Measurements from ENCODE around the gene ADORA2B. TPM values are rescaled to one million over a fixed set of nuclear protein-coding genes. Genes with fewer than 3 reads are reported as not detected.
A peak's percentile ranks its signal among the peaks of the same experiment; 100 is the strongest.
"Not testable (repeated sequence)": the region's sequence is repeated elsewhere in the genome, so short reads cannot be mapped to it uniquely, and the experiment has no call there.

Gene ADORA2B
- total RNA-seq, 2 donors from 2014 or later: 0.30 to 4.7 TPM

DNA sequence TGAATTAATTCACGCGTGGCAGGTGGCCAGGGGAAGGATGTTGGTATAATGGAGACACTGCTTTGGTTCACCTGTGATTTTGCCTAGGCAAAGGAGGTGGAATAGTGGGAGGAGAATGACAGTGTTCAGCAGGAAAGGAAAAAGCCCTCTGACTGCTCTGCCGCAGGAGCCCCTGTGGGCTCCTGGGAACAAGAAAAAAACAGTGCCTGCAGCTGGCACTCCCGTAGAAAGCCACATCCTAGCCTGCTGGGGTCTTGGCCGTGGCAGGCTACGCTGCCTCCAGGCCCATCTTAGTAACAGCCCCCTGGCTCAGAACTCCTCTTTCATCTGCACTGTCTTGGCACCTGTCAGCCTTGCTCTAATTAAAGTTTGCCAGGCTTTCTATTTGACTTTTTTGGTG is 20.6 kb downstream of the ADORA2B start:
- Mint-ChIP-seq H3K9me3 (no peaks in the 10 kb centered on the region), H3K27ac (no peak overlapping the region), H3K36me3 (no peaks in the 10 kb centered on the region)
- no peak for ATAC-seq
- DNase-seq (ENCODE audit: low spot score in 2 of 2): no peak

DNA sequence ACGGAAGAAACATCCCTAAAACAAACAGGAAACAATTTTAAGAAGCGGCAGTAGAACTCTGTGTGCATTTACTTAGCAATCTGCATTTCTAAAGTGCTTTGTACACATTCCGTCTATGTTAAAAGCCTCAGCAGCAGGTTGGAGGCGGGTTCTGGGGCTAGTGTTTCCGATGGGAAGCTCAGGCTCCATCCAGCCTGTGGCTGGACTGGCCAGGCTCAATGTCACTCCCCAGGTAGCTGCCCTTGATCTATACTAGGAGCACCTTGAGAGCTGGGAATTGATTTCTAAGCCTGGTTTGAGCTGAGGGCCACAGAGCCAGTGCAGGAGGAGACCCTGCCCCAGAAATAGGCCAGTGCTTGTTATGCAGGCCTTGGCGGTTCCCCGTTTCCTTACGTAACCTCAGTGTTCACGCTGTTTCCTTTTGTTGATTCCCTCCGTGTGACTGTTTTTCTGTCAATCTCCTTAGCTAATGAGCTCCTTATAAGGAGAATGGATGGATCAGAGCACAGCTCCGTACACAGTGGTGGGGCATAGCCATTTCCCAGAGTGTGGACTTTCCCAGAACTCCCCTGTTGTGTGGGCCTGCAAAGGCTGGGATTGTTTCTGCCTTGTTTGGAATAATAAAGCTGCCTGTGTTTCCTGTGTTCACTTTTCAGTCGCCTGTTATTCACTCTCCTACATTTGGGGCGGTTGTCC is 21.4 kb downstream of the ADORA2B start:
- Mint-ChIP-seq H3K27ac (no peak overlapping the region), H3K36me3 (no peaks in the 10 kb centered on the region), H3K9me3 (no peaks in the 10 kb centered on the region)
- DNase-seq (ENCODE audit: low spot score in 2 of 2) (no peak), ATAC-seq (peak in 1 of 2 donors; percentile 16)

DNA sequence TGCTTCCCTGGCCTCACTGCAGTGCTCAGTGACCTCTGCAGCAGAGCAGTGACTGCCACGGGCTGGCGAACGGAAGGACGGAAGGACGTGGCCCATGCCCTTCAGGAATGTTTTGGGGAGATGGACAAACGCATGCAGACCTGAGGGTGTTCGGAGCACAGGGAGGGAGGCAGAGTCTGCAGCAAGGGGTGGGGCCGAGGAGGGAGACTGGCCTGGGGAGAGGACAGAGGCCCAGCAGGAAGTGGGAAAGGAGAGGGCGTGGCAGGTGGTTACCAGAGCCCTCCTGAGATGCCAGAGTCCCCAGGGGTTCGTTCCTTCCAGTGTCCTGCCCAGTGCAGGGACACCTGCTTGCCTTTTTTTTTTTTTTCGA is 21.9 kb downstream of the ADORA2B start:
- DNase-seq (ENCODE audit: low spot score in 2 of 2) (no peak), ATAC-seq (no peak)
- H3K27ac Mint-ChIP-seq: no peak overlapping the region
- H3K36me3 Mint-ChIP-seq: no peaks in the 10 kb centered on the region
- H3K9me3 Mint-ChIP-seq: no peaks in the 10 kb centered on the region

GRCh38 chr17:15967706-15968399 is 22.9 kb downstream of the ADORA2B start:
- Mint-ChIP-seq H3K9me3 (no peaks in the 10 kb centered on the region), H3K36me3 (no peaks in the 10 kb centered on the region)
- DNase-seq (ENCODE audit: low spot score in 2 of 2): no peak

DNA sequence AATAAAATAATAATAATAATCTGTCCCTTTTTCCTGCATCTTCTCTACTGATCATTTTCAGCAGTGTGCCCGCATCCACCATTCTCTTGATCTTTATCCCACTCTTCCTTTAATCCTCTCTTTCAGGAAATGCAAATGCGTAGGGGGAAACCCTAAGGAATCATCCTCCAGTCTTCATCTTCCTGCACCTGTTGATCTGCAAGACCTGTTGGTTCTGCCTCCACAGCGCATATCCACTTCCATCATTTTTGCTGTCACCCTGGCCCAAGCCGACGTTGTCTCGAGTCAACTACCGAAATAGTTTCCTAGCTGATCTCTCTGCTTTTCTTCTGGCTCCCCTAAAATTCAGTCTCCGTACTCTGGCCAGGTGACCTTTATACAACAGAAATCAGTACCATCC is 24.5 kb downstream of the ADORA2B start:
- DNase-seq (ENCODE audit: low spot score in 2 of 2): no peak
- no peak for ATAC-seq
- Mint-ChIP-seq H3K36me3 (no peaks in the 10 kb centered on the region), H3K27ac (no peak overlapping the region), H3K9me3 (no peaks in the 10 kb centered on the region)

More at GRCh38 chr17:15967706-15968399, 22.9 kb downstream of the ADORA2B start:
- no peak overlapping the region for H3K27ac Mint-ChIP-seq
- no peak for ATAC-seq

GRCh38 chr17:15970500-15970899 is 25.6 kb downstream of the ADORA2B start:
- ATAC-seq: no peak
- no peak for DNase-seq (ENCODE audit: low spot score in 2 of 2)
- Mint-ChIP-seq H3K27ac (no peak overlapping the region), H3K36me3 (no peaks in the 10 kb centered on the region), H3K9me3 (no peaks in the 10 kb centered on the region)

GRCh38 chr17:15971098-15971678 is 26.3 kb downstream of the ADORA2B start:
- Mint-ChIP-seq H3K9me3 (no peaks in the 10 kb centered on the region), H3K36me3 (no peaks in the 10 kb centered on the region), H3K27ac (no peak overlapping the region)
- no peak for ATAC-seq
- DNase-seq (ENCODE audit: low spot score in 2 of 2): no peak

- ATAC-seq: no peak
Observed at GRCh38 chr17:15971882-15972281, 27.0 kb downstream of the ADORA2B start.

GRCh38 chr17:15972497-15972951 is 27.6 kb downstream of the ADORA2B start:
- no peak for DNase-seq (ENCODE audit: low spot score in 2 of 2)
- no peaks in the 10 kb centered on the region for H3K36me3 Mint-ChIP-seq
- no peak overlapping the region for H3K27ac Mint-ChIP-seq
- no peaks in the 10 kb centered on the region for H3K9me3 Mint-ChIP-seq
- no peak for ATAC-seq

More at GRCh38 chr17:15971882-15972281, 27.0 kb downstream of the ADORA2B start:
- Mint-ChIP-seq H3K36me3 (no peaks in the 10 kb centered on the region), H3K27ac (no peak overlapping the region), H3K9me3 (no peaks in the 10 kb centered on the region)
- no peak for DNase-seq (ENCODE audit: low spot score in 2 of 2)

- DNase-seq (ENCODE audit: low spot score in 2 of 2) (no peak), ATAC-seq (peak in 1 of 2 donors; percentile 55)
- H3K9me3 Mint-ChIP-seq: no peaks in the 10 kb centered on the region
- H3K27ac Mint-ChIP-seq: peak overlapping the region in 1 of 2 donors; percentile 33
- H3K36me3 Mint-ChIP-seq: peaks cover 4% of the 10 kb centered on the region in 2 donors
Observed at GRCh38 chr17:15973016-15973415, 28.1 kb downstream of the ADORA2B start.

GRCh38 chr17:15973834-15974233 is 28.9 kb downstream of the ADORA2B start:
- DNase-seq (ENCODE audit: low spot score in 2 of 2) (no peak), ATAC-seq (no peak)
- no peaks in the 10 kb centered on the region for H3K9me3 Mint-ChIP-seq
- peaks cover 6 to 7% of the 10 kb centered on the region in 2 donors for H3K36me3 Mint-ChIP-seq
- no peak overlapping the region for H3K27ac Mint-ChIP-seq

GRCh38 chr17:15977894-15978293 is 33.0 kb downstream of the ADORA2B start:
- no peaks in the 10 kb centered on the region for H3K9me3 Mint-ChIP-seq
- ATAC-seq (no peak), DNase-seq (ENCODE audit: low spot score in 2 of 2) (no peak)
- H3K36me3 Mint-ChIP-seq: peaks cover 13 to 29% of the 10 kb centered on the region in 2 donors
- peak overlapping the region in 1 of 2 donors; percentile 58 for H3K27ac Mint-ChIP-seq

DNA sequence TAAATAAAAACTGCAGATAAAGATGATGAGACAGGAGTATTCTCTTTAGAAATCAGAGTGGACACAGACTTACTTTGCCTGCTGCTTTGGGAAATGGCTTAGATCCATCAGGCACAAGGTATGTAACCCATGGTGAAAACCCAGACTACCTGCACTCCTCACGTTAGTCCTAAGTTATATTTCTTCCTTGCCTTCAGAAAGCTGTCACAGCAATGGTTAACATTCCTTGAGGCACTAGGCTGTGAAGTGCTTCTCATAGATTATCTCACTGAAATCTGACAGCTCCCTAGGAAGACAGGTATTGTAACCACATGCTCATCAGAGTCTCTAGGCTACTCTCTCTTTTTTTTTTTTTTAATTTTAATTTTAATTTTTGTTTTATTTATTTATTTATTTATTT is 33.7 kb downstream of the ADORA2B start:
- Mint-ChIP-seq H3K9me3 (no peaks in the 10 kb centered on the region), H3K27ac (no peak overlapping the region), H3K36me3 (peaks cover 13 to 29% of the 10 kb centered on the region in 2 donors)
- ATAC-seq (no peak), DNase-seq (ENCODE audit: low spot score in 2 of 2) (no peak)

DNA sequence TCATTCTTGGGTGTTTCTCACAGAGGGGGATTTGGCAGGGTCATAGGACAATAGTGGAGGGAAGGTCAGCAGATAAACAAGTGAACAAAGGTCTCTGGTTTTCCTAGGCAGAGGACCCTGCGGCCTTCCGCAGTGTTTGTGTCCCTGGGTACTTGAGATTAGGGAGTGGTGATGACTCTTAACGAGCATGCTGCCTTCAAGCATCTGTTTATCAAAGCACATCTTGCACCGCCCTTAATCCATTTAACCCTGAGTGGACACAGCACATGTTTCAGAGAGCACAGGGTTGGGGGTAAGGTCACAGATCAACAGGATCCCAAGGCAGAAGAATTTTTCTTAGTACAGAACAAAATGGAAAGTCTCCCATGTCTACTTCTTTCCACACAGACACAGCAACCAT is 34.1 kb downstream of the ADORA2B start:
- H3K27ac Mint-ChIP-seq; DNase-seq (ENCODE audit: low spot score in 2 of 2); ATAC-seq; H3K9me3 Mint-ChIP-seq: not testable (repeated sequence)
- peaks cover 13 to 29% of the 10 kb centered on the region in 2 donors for H3K36me3 Mint-ChIP-seq

GRCh38 chr17:15981208-15981607 is 36.3 kb downstream of the ADORA2B start:
- no peaks in the 10 kb centered on the region for H3K9me3 Mint-ChIP-seq
- DNase-seq (ENCODE audit: low spot score in 2 of 2) (no peak), ATAC-seq (peak; percentile 100)
- peaks cover 13 to 29% of the 10 kb centered on the region in 2 donors for H3K36me3 Mint-ChIP-seq
- H3K27ac Mint-ChIP-seq: peak overlapping the region; percentile 9 to 59

GRCh38 chr17:15981646-15982580 is 37.0 kb downstream of the ADORA2B start:
- ATAC-seq (peak; percentile 5 to 10), DNase-seq (ENCODE audit: low spot score in 2 of 2) (no peak)
- H3K9me3 Mint-ChIP-seq: no peaks in the 10 kb centered on the region
- H3K27ac Mint-ChIP-seq: peak overlapping the region; percentile 9 to 59
- H3K36me3 Mint-ChIP-seq: peaks cover 13 to 29% of the 10 kb centered on the region in 2 donors

Data from activated naive CD4-positive, alpha-beta T cell treated with anti-CD3 and anti-CD28 coated beads, Interleukin-2, amount 50 U/mL, for 72 hours (primary cell).